GM10847 (cell line): ENCODE data around the gene P4HB.

Source experiments
- POLR2A ChIP-seq: IDR thresholded peaks from 2 replicates; pipeline ENCODE4 v1.6.1; 2011; ENCODE audit not compliant: insufficient read length; ENCODE audit errors: extremely low read depth

Gene P4HB

DNA sequence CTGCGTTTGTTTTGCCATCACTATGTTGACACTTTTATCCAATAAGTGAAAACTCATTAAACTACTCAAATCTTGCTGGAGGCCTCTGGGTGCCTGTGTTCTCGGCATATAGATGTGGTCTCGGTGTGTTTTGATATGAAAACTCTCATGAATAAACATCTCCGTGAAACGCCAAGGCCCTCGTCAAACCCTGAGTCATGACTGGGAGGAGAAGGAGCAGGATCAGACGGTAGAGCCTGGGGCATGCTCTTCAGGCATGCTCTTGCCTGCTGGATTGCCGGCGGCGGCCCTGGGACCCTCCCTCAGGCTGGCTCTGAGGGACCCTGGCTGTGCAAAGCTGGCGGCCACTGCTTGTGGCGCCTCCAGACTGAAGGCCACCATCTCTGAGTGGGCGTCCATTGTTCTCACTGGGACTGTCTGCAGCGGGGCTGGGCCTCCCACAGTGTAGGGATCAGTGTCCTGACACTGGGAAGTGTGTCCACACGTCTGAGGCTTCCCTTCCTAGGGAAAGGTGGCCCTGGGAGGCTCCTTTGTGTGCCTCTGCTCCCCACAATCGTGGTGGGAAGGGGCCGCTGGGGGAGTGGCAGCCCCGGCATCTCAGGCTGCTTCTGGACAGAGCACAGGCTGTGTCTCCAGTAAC is 40.0 kb upstream of the P4HB start:
- TF ChIP-seq POLR2A: no peak

DNA sequence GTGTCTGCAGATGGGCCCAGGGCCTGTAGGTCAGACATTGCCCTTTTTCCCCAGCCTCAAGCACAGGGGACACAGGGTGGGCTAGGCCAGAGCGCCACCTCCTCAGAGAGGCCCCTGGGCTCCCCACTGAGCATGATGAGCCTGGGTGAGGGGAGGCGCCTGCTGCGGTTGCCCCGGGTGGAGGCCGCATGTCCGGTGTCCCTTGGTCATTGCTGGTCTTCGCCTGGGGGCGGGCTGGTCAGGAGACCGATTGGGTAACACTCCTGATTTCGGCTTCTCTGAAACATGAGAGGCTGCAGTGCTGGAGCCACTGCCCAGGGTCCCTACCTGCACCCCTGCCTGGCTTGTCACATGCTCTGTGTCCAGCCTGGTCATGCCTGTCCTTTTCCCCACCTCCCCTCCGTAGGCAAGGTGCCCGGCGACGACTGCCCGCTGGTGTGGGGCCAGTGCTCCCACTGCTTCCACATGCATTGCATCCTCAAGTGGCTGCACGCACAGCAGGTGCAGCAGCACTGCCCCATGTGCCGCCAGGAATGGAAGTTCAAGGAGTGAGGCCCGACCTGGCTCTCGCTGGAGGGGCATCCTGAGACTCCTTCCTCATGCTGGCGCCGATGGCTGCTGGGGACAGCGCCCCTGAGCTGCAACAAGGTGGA is 39.3 kb upstream of the P4HB start:
- no peak for TF ChIP-seq POLR2A

- TF ChIP-seq POLR2A: no peak
Observed at GRCh38 chr17:81898885-81899284, 38.5 kb upstream of the P4HB start.

- no peak for TF ChIP-seq POLR2A
Observed at GRCh38 chr17:81898029-81898866, 37.9 kb upstream of the P4HB start.

DNA sequence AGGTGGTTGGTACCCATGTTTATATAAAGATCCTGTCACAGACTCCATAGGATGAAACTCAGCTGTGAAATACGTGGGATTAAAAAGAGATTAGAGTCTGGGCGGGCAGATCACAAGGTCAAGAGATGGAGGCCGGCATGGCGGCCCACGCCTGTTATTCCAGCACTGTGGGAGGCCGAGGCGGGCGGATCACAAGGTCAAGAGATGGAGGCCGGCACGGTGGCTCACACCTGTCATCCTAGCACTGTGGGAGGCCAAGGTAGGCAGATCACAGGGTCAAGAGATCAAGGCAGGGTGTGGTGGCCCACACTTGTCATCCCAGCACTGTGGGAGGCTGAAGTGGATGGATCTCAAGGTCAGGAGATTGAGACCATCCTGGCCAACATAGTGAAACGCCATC is 35.1 kb upstream of the P4HB start:
- TF ChIP-seq POLR2A: no peak

DNA sequence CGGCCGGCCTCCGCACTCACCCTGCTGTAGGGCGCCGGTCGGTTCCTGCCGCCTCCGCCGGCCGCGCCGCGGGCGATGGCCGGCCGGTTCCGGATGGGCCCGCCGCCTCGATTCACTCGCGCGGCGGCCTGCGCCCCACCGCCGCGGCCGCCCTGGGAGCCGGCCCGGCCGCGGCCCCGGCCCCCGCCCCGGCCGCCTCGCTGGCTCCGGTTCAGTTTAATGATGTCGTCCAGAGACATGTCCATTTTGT is 30.9 kb upstream of the P4HB start:
- no peak for TF ChIP-seq POLR2A

- TF ChIP-seq POLR2A: no peak
Observed at GRCh38 chr17:81890447-81891302, 30.3 kb upstream of the P4HB start.

DNA sequence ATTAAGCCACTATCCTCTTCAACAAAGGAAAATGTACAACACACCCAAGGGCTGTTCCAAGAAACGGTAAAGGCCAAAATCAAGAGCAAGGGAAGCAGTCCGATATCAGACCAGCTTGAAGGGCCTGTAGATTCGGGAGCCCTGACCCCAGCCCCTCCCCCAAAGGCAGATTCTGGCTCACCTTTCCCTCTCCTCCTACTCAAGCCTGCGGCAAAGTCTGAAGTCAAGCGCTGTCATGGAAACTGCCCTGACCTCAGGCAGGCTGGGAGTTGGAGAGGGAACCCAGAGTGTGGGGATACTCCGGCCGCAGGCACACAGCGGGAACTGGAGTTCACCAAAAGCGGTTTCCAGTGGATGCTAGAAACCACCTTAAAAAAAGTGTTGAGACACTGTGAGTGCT is 29.3 kb upstream of the P4HB start:
- TF ChIP-seq POLR2A: no peak

GRCh38 chr17:81888988-81889595 is 28.8 kb upstream of the P4HB start:
- no peak for TF ChIP-seq POLR2A

- no peak for TF ChIP-seq POLR2A
Observed at GRCh38 chr17:81888105-81888987, 28.0 kb upstream of the P4HB start.

- no peak for TF ChIP-seq POLR2A
Observed at GRCh38 chr17:81885869-81886548, 25.7 kb upstream of the P4HB start.

- no peak for TF ChIP-seq POLR2A
Observed at GRCh38 chr17:81885454-81885853, 25.1 kb upstream of the P4HB start.

DNA sequence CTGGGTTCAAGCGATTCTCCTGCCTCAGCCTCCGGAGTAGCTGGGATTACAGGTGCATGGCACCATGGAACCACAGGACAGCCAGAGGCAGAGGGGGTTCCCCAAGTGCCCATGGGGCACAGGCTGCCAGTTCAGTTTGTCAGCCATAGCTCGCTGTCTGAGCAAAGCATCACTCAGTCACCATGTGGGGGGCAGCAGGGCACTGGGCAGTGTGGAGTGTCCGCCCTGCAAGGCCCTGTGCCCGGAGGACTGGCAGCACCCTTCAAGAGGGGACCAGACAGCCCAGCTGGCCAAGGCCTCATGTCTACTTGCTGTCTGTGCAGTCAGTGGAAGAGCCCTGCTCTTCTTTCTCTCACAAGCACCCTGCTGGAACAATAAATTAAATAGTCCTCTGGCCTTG is 24.6 kb upstream of the P4HB start:
- no peak for TF ChIP-seq POLR2A

GRCh38 chr17:81884520-81884919 is 24.2 kb upstream of the P4HB start:
- no peak for TF ChIP-seq POLR2A
